ENCODE measurements around the gene BNIP5.
"Not testable (repeated sequence)": the region's sequence is repeated elsewhere in the genome, so short reads cannot be mapped to it uniquely, and the experiment has no call there.

- TF ChIP-seq CTCF, POLR2A (IDR thresholded peaks at IDR 0.05): not testable (repeated sequence)
These were observed 27.5 kb upstream of the BNIP5 start for GRCh38 chr6:36364061-36364635.
